GM10266 (cell line): Measurements from ENCODE around the gene WWOX.

Experiments
- DNase-seq: peaks from one replicate; pipeline ENCODE4 v3.0.0; 2012; ENCODE audit errors: extremely low spot score
- CTCF ChIP-seq: IDR thresholded peaks from 2 replicates; pipeline ENCODE4 v1.5.1; 2012; ENCODE audit warnings: mild to moderate bottlenecking, low read depth; ENCODE audit not compliant: control insufficient read depth, insufficient read depth; ENCODE audit errors: missing control alignments

WWOX gene

GRCh38 chr16:78896280-78896679 lies 796.8 kb downstream of the WWOX start:
- DNase-seq = no peak
- no peak for TF ChIP-seq CTCF

- TF ChIP-seq CTCF = no peak
- DNase-seq = no peak
These were observed 797.8 kb downstream of the WWOX start for GRCh38 chr16:78897299-78897698.

GRCh38 chr16:78900044-78900811 lies 800.8 kb downstream of the WWOX start:
- no peak for TF ChIP-seq CTCF
- no peak for DNase-seq

GRCh38 chr16:78900966-78901365 lies 801.5 kb downstream of the WWOX start:
- no peak for DNase-seq

GRCh38 chr16:78902321-78902720 lies 802.9 kb downstream of the WWOX start:
- TF ChIP-seq CTCF = no peak
- no peak for DNase-seq

More at GRCh38 chr16:78900966-78901365, 801.5 kb downstream of the WWOX start:
- no peak for TF ChIP-seq CTCF

GRCh38 chr16:78903237-78903636 lies 803.8 kb downstream of the WWOX start:
- no peak for DNase-seq
- TF ChIP-seq CTCF = no peak

GRCh38 chr16:78903843-78904242 lies 804.4 kb downstream of the WWOX start:
- TF ChIP-seq CTCF = no peak
- DNase-seq = no peak
